ENCODE results near the gene TLE5.
"Not testable (repeated sequence)": the region's sequence is repeated elsewhere in the genome, so short reads cannot be mapped to it uniquely, and the experiment has no call there.

Gene TLE5

DNA sequence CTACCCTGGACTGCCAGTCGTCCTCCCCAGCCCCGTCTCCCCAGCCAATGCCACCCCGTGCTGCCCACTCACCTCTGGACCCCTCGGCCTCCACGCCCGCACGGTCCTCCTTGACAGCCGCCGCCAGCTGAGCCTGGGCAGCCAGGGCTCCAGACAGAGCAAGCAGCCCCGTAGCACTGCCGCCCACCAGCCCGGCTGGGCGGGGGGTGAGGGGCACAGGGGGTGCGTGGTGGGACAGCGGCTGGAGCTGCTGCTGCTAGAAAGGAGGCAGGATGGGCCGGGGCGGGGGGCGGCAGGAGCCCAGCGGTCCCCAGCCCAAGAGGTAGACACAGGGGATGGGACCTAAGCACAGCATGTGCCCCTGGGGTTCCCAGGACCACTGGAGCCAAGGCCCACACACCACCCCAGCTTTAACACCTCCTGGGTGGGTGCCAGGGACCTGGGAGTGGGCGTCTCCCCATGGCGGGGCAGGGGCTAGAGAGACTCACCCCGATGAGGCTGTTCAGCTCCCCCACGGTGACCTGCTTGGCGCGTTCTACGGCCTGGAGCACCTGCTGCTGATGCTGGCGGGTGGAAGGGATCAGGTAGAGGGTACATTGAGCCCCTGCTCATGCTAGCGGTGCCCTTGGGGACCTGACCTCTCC is 43.0 kb downstream of the TLE5 start:
- H3K4me3 ChIP-seq (ENCODE audit: low read length): no peak overlapping the region
- no peak for DNase-seq (ENCODE audit: low read depth)
- TF ChIP-seq, protein P1, sequence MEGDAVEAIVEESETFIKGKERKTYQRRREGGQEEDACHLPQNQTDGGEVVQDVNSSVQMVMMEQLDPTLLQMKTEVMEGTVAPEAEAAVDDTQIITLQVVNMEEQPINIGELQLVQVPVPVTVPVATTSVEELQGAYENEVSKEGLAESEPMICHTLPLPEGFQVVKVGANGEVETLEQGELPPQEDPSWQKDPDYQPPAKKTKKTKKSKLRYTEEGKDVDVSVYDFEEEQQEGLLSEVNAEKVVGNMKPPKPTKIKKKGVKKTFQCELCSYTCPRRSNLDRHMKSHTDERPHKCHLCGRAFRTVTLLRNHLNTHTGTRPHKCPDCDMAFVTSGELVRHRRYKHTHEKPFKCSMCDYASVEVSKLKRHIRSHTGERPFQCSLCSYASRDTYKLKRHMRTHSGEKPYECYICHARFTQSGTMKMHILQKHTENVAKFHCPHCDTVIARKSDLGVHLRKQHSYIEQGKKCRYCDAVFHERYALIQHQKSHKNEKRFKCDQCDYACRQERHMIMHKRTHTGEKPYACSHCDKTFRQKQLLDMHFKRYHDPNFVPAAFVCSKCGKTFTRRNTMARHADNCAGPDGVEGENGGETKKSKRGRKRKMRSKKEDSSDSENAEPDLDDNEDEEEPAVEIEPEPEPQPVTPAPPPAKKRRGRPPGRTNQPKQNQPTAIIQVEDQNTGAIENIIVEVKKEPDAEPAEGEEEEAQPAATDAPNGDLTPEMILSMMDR (conservative IDR thresholded peaks at IDR 0.05; ENCODE audit: low read length): no peak

DNA sequence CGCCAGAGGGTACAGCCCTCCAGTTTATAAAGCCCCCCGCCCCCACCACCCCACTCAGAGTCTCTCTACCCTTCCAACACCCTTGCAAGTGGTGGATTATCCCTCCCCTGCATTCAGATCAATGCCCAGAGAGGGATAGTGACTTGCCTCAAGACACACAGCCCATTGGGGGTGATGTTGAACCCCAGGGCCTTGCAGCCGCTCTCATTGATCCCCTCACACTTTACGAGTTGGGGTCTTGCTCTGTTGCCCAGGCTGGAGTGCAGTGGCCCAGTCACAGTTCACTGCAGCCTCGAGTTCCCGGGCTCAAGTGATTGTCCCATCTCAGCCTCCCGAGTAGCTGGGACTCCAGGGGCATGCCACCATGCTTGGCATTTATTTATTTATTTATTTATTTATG is 44.4 kb downstream of the TLE5 start:
- TF ChIP-seq, protein P1 (conservative IDR thresholded peaks at IDR 0.05; ENCODE audit: low read length): no peak
- no peak overlapping the region for H3K4me3 ChIP-seq (ENCODE audit: low read length)
- DNase-seq (ENCODE audit: low read depth): no peak

DNA sequence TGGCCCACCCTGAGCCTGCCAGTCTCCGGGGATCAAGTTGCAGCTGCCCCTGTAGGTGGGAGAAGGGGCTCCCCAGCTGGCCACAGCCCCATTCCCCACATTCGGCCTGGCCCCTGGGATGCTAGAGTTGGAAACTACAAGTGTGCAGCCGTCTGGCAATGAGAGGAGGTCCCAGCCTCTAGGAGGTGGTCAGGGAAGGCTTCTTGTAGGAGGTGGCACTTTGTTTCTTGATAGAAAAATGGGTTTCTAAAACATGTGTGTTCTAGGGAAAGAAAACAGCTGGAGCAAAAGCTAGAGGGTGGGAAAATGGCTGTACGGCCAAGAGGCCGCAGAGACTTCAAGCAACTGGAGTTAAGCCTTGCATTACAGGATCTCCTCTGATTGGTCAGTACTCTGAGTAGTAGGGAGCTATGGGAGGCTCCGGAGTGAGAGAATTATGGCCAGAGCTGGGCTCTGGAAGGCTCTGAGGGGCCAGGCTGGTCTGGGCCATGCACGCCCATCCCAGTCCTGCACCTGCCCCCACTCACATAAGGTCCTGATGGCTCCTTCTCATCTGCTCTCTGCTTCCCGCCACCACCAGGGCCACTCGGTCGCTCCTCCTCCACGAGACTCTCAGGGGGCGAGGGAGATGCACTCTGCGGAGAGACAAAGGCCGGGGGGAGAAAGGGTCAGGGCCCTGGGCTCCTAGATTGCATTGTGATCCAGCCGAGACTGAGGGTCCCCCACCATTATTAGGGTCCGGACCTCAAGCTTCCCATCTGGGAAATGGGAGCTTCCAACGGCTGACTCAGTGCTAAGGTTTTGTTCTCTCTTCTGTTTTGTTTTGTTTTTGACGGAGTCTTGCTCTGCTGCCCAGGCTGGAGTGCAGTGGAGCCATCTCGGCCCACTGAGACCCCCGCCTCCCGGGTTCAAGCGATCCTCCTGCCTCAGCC is 46.9 kb downstream of the TLE5 start:
- no peak overlapping the region for H3K4me3 ChIP-seq (ENCODE audit: low read length)
- TF ChIP-seq, protein P1 (conservative IDR thresholded peaks at IDR 0.05; ENCODE audit: low read length): no peak
- no peak for DNase-seq (ENCODE audit: low read depth)

DNA sequence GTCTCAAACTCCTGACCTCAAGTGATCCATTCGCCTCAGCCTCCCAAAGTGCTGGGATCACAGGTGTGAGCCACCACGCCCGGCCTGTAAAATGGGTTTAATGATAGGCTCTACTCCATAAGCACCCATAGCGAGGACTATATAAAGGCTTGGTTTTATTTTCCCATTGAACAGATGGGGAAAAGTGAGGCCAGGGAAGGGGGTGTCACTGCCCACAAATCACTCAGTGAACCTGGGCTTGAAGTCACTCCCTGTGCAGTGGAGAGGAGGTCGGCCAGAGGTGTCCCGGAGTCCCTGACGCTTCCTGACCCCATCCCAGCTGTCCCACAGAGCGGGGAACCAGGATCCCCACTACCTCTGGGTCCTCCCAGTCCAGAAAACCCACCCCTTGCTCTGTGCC is 48.2 kb downstream of the TLE5 start:
- no peak for DNase-seq (ENCODE audit: low read depth)
- no peak overlapping the region for H3K4me3 ChIP-seq (ENCODE audit: low read length)
- TF ChIP-seq, protein P1 (conservative IDR thresholded peaks at IDR 0.05; ENCODE audit: low read length): no peak

DNA sequence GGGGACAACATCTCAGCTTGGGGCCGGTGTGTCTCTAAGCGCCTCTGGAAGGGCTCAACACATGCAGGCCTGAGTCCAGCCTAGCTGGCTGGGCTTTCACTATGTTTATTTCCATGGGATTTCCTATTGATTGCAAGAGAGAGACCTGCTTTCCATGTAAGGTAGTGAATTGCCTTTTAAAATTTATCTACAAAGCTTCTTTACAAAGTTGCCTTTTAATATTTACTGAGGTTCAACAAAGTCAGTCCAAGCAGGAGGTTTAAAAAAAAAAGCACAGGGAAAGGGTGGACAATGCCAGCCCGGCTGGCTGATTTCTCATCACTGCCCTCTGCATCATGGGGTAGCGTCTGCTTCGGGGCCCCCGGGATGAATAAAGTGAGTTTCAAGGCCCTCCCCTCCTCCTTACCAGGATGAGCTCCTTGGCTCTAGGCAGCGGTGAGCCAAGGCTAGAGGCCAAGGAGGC is 49.0 kb downstream of the TLE5 start:
- TF ChIP-seq, protein P1 (conservative IDR thresholded peaks at IDR 0.05; ENCODE audit: low read length): no peak
- no peak overlapping the region for H3K4me3 ChIP-seq (ENCODE audit: low read length)
- DNase-seq (ENCODE audit: low read depth): no peak

DNA sequence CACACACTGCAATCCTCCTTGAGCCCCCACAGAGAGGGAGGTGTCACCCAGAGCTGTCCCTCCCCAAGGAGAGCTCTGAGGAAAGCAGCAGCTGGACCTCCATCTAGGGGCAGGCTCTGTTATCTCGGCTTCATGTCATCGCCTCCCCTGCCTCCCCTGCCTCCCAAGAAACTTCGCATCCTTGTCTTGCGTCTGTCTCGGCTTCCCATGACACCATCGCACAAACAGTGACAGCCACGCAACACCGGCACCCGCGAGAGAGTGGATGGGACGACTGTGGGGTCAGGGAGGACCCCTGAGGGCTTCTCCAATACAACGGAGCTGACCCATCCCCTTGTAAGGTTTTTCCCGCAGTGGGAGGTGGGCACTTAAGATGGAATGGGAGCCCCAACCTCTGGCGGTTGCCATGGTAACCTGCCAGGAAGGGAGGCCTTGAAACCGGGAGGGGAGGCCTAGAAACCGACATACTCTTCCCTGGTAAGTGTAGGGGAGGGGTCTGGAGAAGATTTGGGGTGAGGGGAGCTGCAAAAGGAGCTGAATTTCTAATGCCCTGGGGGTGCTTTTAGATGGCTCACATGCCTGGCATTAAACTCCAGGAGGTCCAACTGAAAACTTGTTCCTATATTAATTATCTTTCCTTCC is 49.6 kb downstream of the TLE5 start:
- no peak for DNase-seq (ENCODE audit: low read depth)
- TF ChIP-seq, protein P1 (conservative IDR thresholded peaks at IDR 0.05; ENCODE audit: low read length): no peak
- H3K4me3 ChIP-seq (ENCODE audit: low read length): no peak overlapping the region

DNA sequence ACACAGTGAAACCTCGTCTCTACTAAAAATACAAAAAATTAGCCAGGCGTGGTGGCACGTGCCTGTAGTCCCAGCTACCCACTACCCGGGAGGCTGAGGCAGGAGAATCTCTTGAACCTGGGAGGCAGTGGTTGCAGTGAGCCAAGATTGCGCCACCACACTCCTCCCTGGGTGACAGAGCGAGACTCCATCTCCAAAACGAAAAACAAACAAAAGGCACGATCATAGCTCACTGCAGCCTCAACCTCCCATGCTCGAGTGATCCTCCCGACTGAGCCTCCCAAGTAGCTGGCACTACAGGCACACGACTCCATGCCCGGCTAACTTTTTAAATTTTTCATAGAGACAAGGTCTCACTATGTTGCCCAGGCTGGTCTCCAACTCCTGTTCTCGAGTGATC is 50.2 kb downstream of the TLE5 start:
- not testable (repeated sequence) for H3K4me3 ChIP-seq (ENCODE audit: low read length); DNase-seq (ENCODE audit: low read depth)

Data from AG10803 (cell line).